ENCODE data around the gene FDXR. TPM values are rescaled to one million over a fixed set of nuclear protein-coding genes. Genes with fewer than 3 reads are reported as not detected.

FDXR gene
- total and polyA plus RNA-seq, 2 donors (not counting 3 experiments of a cell fraction or from before 2014, with no cell fraction given) = 19.7 to 33.4 TPM

GRCh38 chr17:74900208-74900607 is 27.4 kb upstream of the FDXR start:
- no peaks in the 10 kb centered on the region for H3K79me2 ChIP-seq (ENCODE audit: control insufficient read depth, insufficient read depth, low read length)
- H3K4me3 ChIP-seq (replicated peaks in 1 of 3; ENCODE audit: insufficient read depth in 1 of 3, low read depth in 1 of 3, low read length in 3 of 3) = no peak overlapping the region
- H3K9me1 ChIP-seq (replicated peaks; ENCODE audit: control insufficient read depth, extremely low read depth, insufficient read depth, low read length) = no peaks in the 10 kb centered on the region
- no TSS peak for BruUV-seq (replicated peaks)
- H3K4me2 ChIP-seq (ENCODE audit: insufficient read depth, low read length) = no peak overlapping the region
- H3K27me3 ChIP-seq (ENCODE audit: control insufficient read depth in 2 of 2, insufficient read depth in 2 of 2, low read length in 2 of 2) = peaks cover 0 to 8% of the 10 kb centered on the region in 2 experiments
- ChIA-PET CTCF (no interaction called here), POLR2A (no interaction called here)
- H3K9me3 ChIP-seq (replicated peaks; ENCODE audit: control insufficient read depth, insufficient read depth, low read length) = no peaks in the 10 kb centered on the region
- no peak overlapping the region for H3K27ac ChIP-seq (ENCODE audit: insufficient read depth, low read depth, low read length)
- dilution Hi-C loops (cut with MboI; ENCODE audit: extremely low pct_ligation_motif_present, low sequenced_read_pairs) = no loop called here
- no peak overlapping the region for H3K9ac ChIP-seq (replicated peaks; ENCODE audit: extremely low read depth, insufficient read depth, low read length)
- FAIRE-seq (no peak), DNase-seq (ENCODE audit: low read depth, low spot score) (no peak)
- no peak for TF ChIP-seq JUN (IDR thresholded peaks at IDR 0.05; ENCODE audit: borderline replicate concordance, insufficient read depth, insufficient read length, low read depth)
- TF ChIP-seq MAX (IDR thresholded peaks at IDR 0.05; ENCODE audit: insufficient read depth, insufficient read length) = no peak
- TF ChIP-seq GATA2 (IDR thresholded peaks at IDR 0.05; ENCODE audit: insufficient read depth, insufficient read length, low read depth, low read length) = no peak
- no peak for TF ChIP-seq EZH2 (IDR thresholded peaks at IDR 0.05; ENCODE audit: borderline replicate concordance, low read depth, low read length, severe bottlenecking)
- no peak for TF ChIP-seq POLR2AphosphoS5 (IDR thresholded peaks at IDR 0.05; ENCODE audit: insufficient read depth, low read depth, low read length)
- no peak for TF ChIP-seq FOS (IDR thresholded peaks at IDR 0.05; ENCODE audit: borderline replicate concordance, insufficient read depth, low read length)
- TF ChIP-seq POLR2A (IDR thresholded peaks at IDR 0.05; ENCODE audit: low read depth, low read length) = no peak
- TF ChIP-seq CTCF (IDR thresholded peaks at IDR 0.05; ENCODE audit: extremely low read depth in 1 of 2, insufficient read depth in 1 of 2, low read depth in 1 of 2, low read length in 2 of 2) = no peak
- no peak for TF ChIP-seq MYC (IDR thresholded peaks at IDR 0.05; ENCODE audit: low read depth, low read length)
- intact Hi-C loops (cut with micrococcal nuclease) = no loop called here
- H3K4me1 ChIP-seq (ENCODE audit: control insufficient read depth, extremely low read depth, insufficient read depth, low read length) = no peaks in the 10 kb centered on the region
- no peak overlapping the region for H2AFZ ChIP-seq (ENCODE audit: low read depth, low read length)
- H3K36me3 ChIP-seq (ENCODE audit: control insufficient read depth in 2 of 2, extremely low read depth in 1 of 2, insufficient read depth in 2 of 2, low read length in 2 of 2) = no peaks in the 10 kb centered on the region
- no peaks in the 10 kb centered on the region for H4K20me1 ChIP-seq (replicated peaks; ENCODE audit: control insufficient read depth, extremely low read depth, insufficient read depth, low read length)

Data from endothelial cell of umbilical vein (primary cell).